Measurements from ENCODE around the gene HAND2. TPM values are rescaled to one million over a fixed set of nuclear protein-coding genes. Genes with fewer than 3 reads are reported as not detected.

Gene HAND2
- total and polyA plus RNA-seq, 2 donors: 1.2 to 1.4 TPM

DNA sequence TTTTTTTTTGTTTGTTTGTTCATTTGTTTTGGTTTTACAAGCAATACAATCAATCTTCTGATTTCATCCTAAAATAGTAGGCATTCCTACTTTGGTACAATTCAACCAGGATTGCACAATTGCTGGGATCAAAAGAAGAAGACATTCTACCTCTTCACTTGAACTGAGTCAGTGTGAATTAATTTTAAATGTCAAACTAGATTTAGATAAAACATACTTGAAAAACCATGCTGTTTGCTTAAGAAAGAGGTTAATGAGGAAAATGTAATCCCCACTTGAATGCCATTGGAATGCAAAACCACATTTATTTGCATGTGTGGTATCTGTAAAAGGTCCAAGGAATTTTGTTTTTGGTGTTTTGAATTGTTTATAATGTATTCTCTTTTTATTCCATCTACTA is 40.5 kb downstream of the HAND2 start:
- no peak for DNase-seq (ENCODE audit: low read depth in 6 of 9, low spot score in 9 of 9)
- Histone ChIP-seq H3K4me3 (ENCODE audit: low read length in 2 of 2) (no peak overlapping the region), H3K27me3 (ENCODE audit: control insufficient read depth in 2 of 2, insufficient read depth in 1 of 2, low read length in 1 of 2) (peaks cover 7 to 14% of the 10 kb centered on the region in 2 donors), H3K27ac (ENCODE audit: low read depth in 1 of 2, low read length in 1 of 2) (no peak overlapping the region), H3K4me1 (ENCODE audit: control insufficient read depth in 2 of 2, insufficient read depth in 2 of 2, low read length in 2 of 2) (peaks cover 4 to 7% of the 10 kb centered on the region in 2 donors), H3K36me3 (ENCODE audit: control insufficient read depth in 2 of 2, insufficient read depth in 2 of 2, low read length in 1 of 2) (no peaks in the 10 kb centered on the region), H3K9me3 (ENCODE audit: control insufficient read depth in 2 of 2, insufficient read depth in 1 of 2, low read length in 1 of 2) (no peaks in the 10 kb centered on the region)

DNA sequence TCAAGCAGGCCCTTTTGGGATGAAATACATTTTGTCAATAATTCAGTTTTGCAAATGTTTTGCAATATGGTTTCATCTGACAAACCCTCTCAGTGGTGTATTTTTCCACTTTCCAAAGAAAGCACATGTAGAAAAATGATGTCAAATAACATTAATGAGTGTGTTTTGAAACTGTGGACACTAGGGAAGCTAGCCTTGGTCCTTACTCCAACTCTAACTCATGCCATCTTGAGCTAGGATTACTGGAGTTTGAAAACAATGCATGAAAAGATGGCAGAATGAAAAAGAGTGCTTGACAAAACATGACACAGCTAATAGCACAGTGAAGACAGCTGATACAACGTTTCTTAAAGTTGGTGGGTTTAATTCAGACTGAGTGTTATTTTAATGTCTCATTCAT is 41.4 kb downstream of the HAND2 start:
- WGBS: 84% methylated on average over 1 of the region's 1 CpG
- DNase-seq (ENCODE audit: low read depth in 6 of 9, low spot score in 9 of 9): no peak
- Histone ChIP-seq H3K4me3 (ENCODE audit: low read length in 2 of 2) (no peak overlapping the region), H3K36me3 (ENCODE audit: control insufficient read depth in 2 of 2, insufficient read depth in 2 of 2, low read length in 1 of 2) (no peaks in the 10 kb centered on the region), H3K9me3 (ENCODE audit: control insufficient read depth in 2 of 2, insufficient read depth in 1 of 2, low read length in 1 of 2) (no peaks in the 10 kb centered on the region), H3K4me1 (ENCODE audit: control insufficient read depth in 2 of 2, insufficient read depth in 2 of 2, low read length in 2 of 2) (peaks cover 0 to 4% of the 10 kb centered on the region in 2 donors), H3K27ac (ENCODE audit: low read depth in 1 of 2, low read length in 1 of 2) (no peak overlapping the region), H3K27me3 (ENCODE audit: control insufficient read depth in 2 of 2, insufficient read depth in 1 of 2, low read length in 1 of 2) (peaks cover 5 to 7% of the 10 kb centered on the region in 2 donors)

DNA sequence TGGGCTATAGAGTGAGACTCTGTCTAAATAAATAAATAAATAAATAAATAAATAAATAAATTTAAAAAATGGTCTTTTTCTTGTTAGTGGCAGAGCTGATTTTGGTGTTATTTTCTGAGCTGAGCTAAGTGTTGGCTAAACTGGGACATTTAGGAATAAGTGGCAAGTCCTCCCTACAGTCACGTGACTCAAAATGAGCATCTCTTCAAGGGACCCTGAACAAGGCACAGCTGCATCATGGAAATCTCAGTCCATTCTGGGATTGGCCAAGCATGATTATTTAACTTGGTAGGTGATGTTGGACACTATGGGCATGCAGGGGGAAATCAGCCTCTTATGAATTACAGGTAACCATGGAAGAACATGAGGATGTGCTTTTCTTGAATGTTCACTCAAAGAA is 42.0 kb downstream of the HAND2 start:
- H3K4me1 ChIP-seq (ENCODE audit: control insufficient read depth in 2 of 2, insufficient read depth in 2 of 2, low read length in 2 of 2): peaks cover 0 to 4% of the 10 kb centered on the region in 2 donors
- 98% methylated on average over 1 of the region's 1 CpG for WGBS

DNA sequence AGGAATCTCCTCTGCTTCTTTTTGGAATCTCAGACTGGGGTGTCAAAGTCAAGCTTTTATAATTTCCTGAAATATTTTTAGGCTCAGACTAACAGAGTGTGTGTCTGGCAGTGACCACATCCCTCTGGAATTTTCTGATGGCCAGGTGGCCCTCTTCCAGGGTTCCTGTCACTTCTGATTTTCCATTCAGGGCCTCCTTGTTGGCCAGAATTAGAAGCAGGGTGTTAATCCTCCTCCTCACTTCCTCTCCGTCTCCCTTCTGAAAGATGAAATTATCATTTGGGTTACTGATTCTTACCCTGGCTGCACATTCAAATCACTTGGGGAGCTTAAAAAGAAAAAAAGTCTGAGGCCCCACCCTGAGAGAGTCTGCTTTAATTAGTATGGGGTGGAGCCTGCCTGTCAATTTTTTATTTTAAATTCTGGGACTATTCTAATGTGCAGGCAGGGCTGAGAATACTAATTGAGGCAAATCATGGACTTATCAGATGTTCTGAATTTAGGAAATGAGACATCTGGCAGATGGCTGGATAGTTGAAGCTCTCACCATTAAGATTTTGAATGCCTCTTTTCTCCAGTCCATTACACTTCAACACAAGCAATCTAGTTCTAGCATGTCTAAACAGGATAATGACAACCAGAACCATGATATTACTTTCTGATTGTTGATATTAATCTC is 43.2 kb downstream of the HAND2 start:
- WGBS: 96% methylated on average over 1 of the region's 1 CpG
- no peaks in the 10 kb centered on the region for H3K4me1 ChIP-seq (ENCODE audit: control insufficient read depth in 2 of 2, insufficient read depth in 2 of 2, low read length in 2 of 2)
- no peaks in the 10 kb centered on the region for H3K36me3 ChIP-seq (ENCODE audit: control insufficient read depth in 2 of 2, insufficient read depth in 2 of 2, low read length in 1 of 2)
- H3K27me3 ChIP-seq (ENCODE audit: control insufficient read depth in 2 of 2, insufficient read depth in 1 of 2, low read length in 1 of 2): no peaks in the 10 kb centered on the region
- no peak overlapping the region for H3K4me3 ChIP-seq (ENCODE audit: low read length in 2 of 2)
- DNase-seq (ENCODE audit: low read depth in 6 of 9, low spot score in 9 of 9): no peak
- peaks cover 0 to 2% of the 10 kb centered on the region in 2 donors for H3K9me3 ChIP-seq (ENCODE audit: control insufficient read depth in 2 of 2, insufficient read depth in 1 of 2, low read length in 1 of 2)
- H3K27ac ChIP-seq (ENCODE audit: low read depth in 1 of 2, low read length in 1 of 2): no peak overlapping the region

More for the DNA sequence above, 42.0 kb downstream of the HAND2 start:
- Histone ChIP-seq H3K27me3 (ENCODE audit: control insufficient read depth in 2 of 2, insufficient read depth in 1 of 2, low read length in 1 of 2) (peaks cover 3 to 5% of the 10 kb centered on the region in 2 donors), H3K9me3 (ENCODE audit: control insufficient read depth in 2 of 2, insufficient read depth in 1 of 2, low read length in 1 of 2) (no peaks in the 10 kb centered on the region), H3K4me3 (ENCODE audit: low read length in 2 of 2) (no peak overlapping the region), H3K27ac (ENCODE audit: low read depth in 1 of 2, low read length in 1 of 2) (no peak overlapping the region), H3K36me3 (ENCODE audit: control insufficient read depth in 2 of 2, insufficient read depth in 2 of 2, low read length in 1 of 2) (no peaks in the 10 kb centered on the region)
- DNase-seq (ENCODE audit: low read depth in 6 of 9, low spot score in 9 of 9): no peak

DNA sequence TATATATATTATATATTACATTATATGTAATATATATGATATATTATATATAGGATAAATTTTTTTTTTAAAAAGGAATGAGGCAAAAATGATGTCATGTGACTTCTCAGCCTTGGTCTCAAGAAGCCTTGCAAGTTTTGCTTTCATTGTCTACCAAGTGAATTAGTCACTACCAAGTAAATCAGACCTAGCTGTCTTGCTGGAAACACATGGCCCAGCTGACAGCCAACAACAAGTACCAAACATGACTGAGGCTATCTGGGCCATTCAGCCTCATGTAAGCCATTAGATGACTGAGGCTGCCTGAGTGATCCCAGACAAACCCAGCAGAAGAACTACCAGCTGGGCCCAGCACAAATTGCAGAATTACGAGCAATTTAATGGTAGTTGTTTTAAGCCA is 44.9 kb downstream of the HAND2 start:
- Histone ChIP-seq H3K4me1 (ENCODE audit: control insufficient read depth in 2 of 2, insufficient read depth in 2 of 2, low read length in 2 of 2) (no peaks in the 10 kb centered on the region), H3K9me3 (ENCODE audit: control insufficient read depth in 2 of 2, insufficient read depth in 1 of 2, low read length in 1 of 2) (peaks cover 0 to 2% of the 10 kb centered on the region in 2 donors), H3K4me3 (ENCODE audit: low read length in 2 of 2) (no peak overlapping the region), H3K27me3 (ENCODE audit: control insufficient read depth in 2 of 2, insufficient read depth in 1 of 2, low read length in 1 of 2) (no peaks in the 10 kb centered on the region), H3K36me3 (ENCODE audit: control insufficient read depth in 2 of 2, insufficient read depth in 2 of 2, low read length in 1 of 2) (no peaks in the 10 kb centered on the region), H3K27ac (ENCODE audit: low read depth in 1 of 2, low read length in 1 of 2) (no peak overlapping the region)
- 97% methylated on average over 1 of the region's 1 CpG for WGBS
- no peak for DNase-seq (ENCODE audit: low read depth in 6 of 9, low spot score in 9 of 9)

DNA sequence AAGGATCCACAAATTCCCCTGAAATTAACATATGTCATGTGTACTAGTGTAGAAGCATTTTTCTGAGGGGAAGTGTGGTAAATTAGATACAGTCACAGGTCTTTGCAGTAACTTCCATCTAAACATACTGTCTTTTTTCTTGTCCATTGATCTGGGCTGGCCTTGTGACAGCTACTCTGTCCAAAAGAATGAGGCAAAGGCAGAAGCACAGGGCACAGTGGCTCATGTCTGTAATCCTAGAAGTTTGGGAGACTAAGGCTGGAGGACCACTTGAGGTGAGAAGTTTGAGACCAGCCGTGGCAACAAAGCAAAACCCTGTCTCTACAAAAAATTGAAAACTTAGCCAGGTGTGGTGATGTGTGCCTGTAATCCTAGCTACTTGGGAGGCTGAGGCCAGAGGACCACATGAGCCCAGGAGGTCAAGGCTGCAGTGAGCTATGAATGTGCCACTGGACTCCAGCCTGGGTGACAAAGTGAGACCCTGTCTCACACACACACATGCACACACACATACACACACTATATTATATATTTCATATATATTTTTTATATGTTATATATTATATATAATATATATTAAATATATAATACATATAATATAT is 47.6 kb downstream of the HAND2 start:
- Histone ChIP-seq H3K36me3 (ENCODE audit: control insufficient read depth in 2 of 2, insufficient read depth in 2 of 2, low read length in 1 of 2) (no peaks in the 10 kb centered on the region), H3K27me3 (ENCODE audit: control insufficient read depth in 2 of 2, insufficient read depth in 1 of 2, low read length in 1 of 2) (no peaks in the 10 kb centered on the region), H3K9me3 (ENCODE audit: control insufficient read depth in 2 of 2, insufficient read depth in 1 of 2, low read length in 1 of 2) (peaks cover 0 to 2% of the 10 kb centered on the region in 2 donors), H3K4me3 (ENCODE audit: low read length in 2 of 2) (no peak overlapping the region), H3K4me1 (ENCODE audit: control insufficient read depth in 2 of 2, insufficient read depth in 2 of 2, low read length in 2 of 2) (no peaks in the 10 kb centered on the region), H3K27ac (ENCODE audit: low read depth in 1 of 2, low read length in 1 of 2) (no peak overlapping the region)
- DNase-seq (ENCODE audit: low read depth in 6 of 9, low spot score in 9 of 9): no peak
- WGBS: 96% methylated on average over 1 of the region's 1 CpG

DNA sequence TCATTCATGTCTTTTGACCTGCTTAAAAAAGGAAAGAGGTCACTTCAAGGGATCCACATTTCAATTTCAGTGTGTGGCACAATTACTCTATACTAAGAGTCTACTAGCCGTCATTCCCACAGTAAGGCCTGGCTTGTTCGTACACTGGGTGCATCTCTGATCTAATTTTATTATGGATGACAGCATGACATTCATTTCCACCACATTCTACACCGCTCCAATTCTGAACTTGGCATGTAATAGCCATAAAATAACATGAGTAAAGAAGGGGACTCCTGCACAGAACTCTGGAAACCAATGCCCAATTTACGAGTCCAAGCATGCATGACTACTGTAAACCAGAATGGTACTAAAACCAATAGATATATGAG is 51.1 kb downstream of the HAND2 start:
- no peak for DNase-seq (ENCODE audit: low read depth in 6 of 9, low spot score in 9 of 9)
- 97% methylated on average over 4 of the region's 4 CpGs for WGBS
- H3K27ac ChIP-seq (ENCODE audit: low read depth in 1 of 2, low read length in 1 of 2): no peak overlapping the region
- no peak overlapping the region for H3K4me3 ChIP-seq (ENCODE audit: low read length in 2 of 2)
- H3K27me3 ChIP-seq (ENCODE audit: control insufficient read depth in 2 of 2, insufficient read depth in 1 of 2, low read length in 1 of 2): no peaks in the 10 kb centered on the region
- H3K36me3 ChIP-seq (ENCODE audit: control insufficient read depth in 2 of 2, insufficient read depth in 2 of 2, low read length in 1 of 2): no peaks in the 10 kb centered on the region
- no peaks in the 10 kb centered on the region for H3K4me1 ChIP-seq (ENCODE audit: control insufficient read depth in 2 of 2, insufficient read depth in 2 of 2, low read length in 2 of 2)
- peaks cover 0 to 2% of the 10 kb centered on the region in 2 donors for H3K9me3 ChIP-seq (ENCODE audit: control insufficient read depth in 2 of 2, insufficient read depth in 1 of 2, low read length in 1 of 2)

DNA sequence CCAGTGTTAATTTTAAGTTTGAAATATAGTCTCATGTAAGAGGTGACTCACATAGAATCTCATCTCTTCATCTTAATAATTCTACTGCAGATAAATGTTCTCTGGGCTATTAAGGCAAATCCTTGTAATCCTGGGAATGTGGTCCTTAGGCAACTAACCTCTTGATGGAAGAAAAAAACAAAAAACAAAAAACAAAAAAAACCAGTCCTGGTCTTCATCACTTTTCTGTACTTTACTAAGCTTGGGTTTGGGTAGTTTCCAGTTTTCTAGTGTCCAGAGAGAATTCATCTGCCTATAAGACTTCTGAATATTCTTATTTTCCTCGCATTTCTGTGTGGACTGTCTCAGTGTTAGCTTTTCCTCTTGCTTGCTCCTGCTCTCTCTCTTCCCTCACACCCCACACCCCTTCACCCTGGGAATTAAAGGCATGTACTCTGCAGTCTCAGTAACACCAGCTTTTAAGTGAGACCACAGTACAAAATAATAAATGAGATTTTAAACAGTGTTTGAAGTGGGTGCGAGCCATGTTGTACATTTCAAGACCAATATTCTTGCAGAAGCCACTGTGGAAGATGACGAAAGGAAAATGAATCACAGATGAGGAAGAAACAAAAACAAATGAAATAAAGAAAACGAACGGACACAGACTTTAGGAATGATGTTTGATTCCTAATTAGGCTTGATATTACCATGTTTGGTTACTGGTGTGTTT is 51.7 kb downstream of the HAND2 start:
- Histone ChIP-seq H3K4me1 (ENCODE audit: control insufficient read depth in 2 of 2, insufficient read depth in 2 of 2, low read length in 2 of 2) (no peaks in the 10 kb centered on the region), H3K9me3 (ENCODE audit: control insufficient read depth in 2 of 2, insufficient read depth in 1 of 2, low read length in 1 of 2) (peaks cover 0 to 2% of the 10 kb centered on the region in 2 donors), H3K4me3 (ENCODE audit: low read length in 2 of 2) (no peak overlapping the region), H3K36me3 (ENCODE audit: control insufficient read depth in 2 of 2, insufficient read depth in 2 of 2, low read length in 1 of 2) (no peaks in the 10 kb centered on the region), H3K27ac (ENCODE audit: low read depth in 1 of 2, low read length in 1 of 2) (no peak overlapping the region), H3K27me3 (ENCODE audit: control insufficient read depth in 2 of 2, insufficient read depth in 1 of 2, low read length in 1 of 2) (no peaks in the 10 kb centered on the region)
- no peak for DNase-seq (ENCODE audit: low read depth in 6 of 9, low spot score in 9 of 9)
- 97% methylated on average over 5 of the region's 5 CpGs for WGBS

DNA sequence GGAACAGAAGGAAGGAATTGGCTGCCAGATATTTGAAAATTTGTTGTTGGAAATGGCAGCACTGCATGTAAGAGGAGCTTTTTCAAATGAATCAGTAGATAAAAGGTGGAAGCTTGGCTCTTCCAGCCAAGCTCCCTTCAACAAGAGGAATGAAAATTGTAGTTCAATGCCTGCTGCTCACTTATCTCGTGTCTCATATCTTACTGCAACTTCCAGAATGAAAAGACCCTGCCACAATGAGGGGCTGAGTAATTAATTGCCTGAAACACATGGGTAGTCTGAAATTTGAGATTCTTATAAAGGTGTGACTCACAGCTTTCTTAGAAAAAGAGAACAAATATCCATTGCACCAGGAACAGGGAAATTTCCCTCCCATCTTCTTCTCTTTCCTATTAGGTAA is 53.0 kb downstream of the HAND2 start:
- Histone ChIP-seq H3K36me3 (ENCODE audit: control insufficient read depth in 2 of 2, insufficient read depth in 2 of 2, low read length in 1 of 2) (no peaks in the 10 kb centered on the region), H3K4me1 (ENCODE audit: control insufficient read depth in 2 of 2, insufficient read depth in 2 of 2, low read length in 2 of 2) (no peaks in the 10 kb centered on the region), H3K9me3 (ENCODE audit: control insufficient read depth in 2 of 2, insufficient read depth in 1 of 2, low read length in 1 of 2) (no peaks in the 10 kb centered on the region), H3K4me3 (ENCODE audit: low read length in 2 of 2) (no peak overlapping the region), H3K27ac (ENCODE audit: low read depth in 1 of 2, low read length in 1 of 2) (no peak overlapping the region), H3K27me3 (ENCODE audit: control insufficient read depth in 2 of 2, insufficient read depth in 1 of 2, low read length in 1 of 2) (no peaks in the 10 kb centered on the region)
- WGBS: 91% methylated on average over 1 of the region's 1 CpG
- no peak for DNase-seq (ENCODE audit: low read depth in 6 of 9, low spot score in 9 of 9)
